Hepatic stellate cell (primary cell): ENCODE results near the gene FOLR1.

ENCODE experiments used
- DNase-seq: peaks from one replicate; pipeline ENCODE4 v3.0.0; 2011; ENCODE audit warnings: low spot score

FOLR1 gene

GRCh38 chr11:72235351-72236057, 43.6 kb downstream of the FOLR1 start:
- DNase-seq: no peak

- no peak for DNase-seq
Measured at GRCh38 chr11:72236083-72236697, 44.2 kb downstream of the FOLR1 start.

- DNase-seq: no peak
Measured at GRCh38 chr11:72236774-72237111, 44.8 kb downstream of the FOLR1 start.

- DNase-seq: no peak
Measured at GRCh38 chr11:72237112-72237931, 45.4 kb downstream of the FOLR1 start.

GRCh38 chr11:72238040-72238450, 46.1 kb downstream of the FOLR1 start:
- DNase-seq: peak; percentile 91

GRCh38 chr11:72238492-72239312, 46.8 kb downstream of the FOLR1 start:
- DNase-seq: no peak

- peak; percentile 87 for DNase-seq
Measured at GRCh38 chr11:72239313-72239848, 47.4 kb downstream of the FOLR1 start.

- DNase-seq: peak; percentile 69
Measured at GRCh38 chr11:72239849-72240460, 48.0 kb downstream of the FOLR1 start.

GRCh38 chr11:72240461-72241290, 48.7 kb downstream of the FOLR1 start:
- DNase-seq: no peak

- DNase-seq: no peak
Measured at GRCh38 chr11:72241291-72241781, 49.4 kb downstream of the FOLR1 start.

- no peak for DNase-seq
Measured at GRCh38 chr11:72242141-72242540, 50.2 kb downstream of the FOLR1 start.

- no peak for DNase-seq
Measured at GRCh38 chr11:72243173-72244059, 51.5 kb downstream of the FOLR1 start.

GRCh38 chr11:72244060-72244360, 52.1 kb downstream of the FOLR1 start, which contains the start of gene PHOX2A:
TSS of gene PHOX2A (minus strand) at chr11:72244176. CDS start at chr11:72244004, 172 bp downstream.
- no peak for DNase-seq

GRCh38 chr11:72244361-72245262, 52.7 kb downstream of the FOLR1 start:
- DNase-seq: no peak

GRCh38 chr11:72245263-72245816, 53.4 kb downstream of the FOLR1 start:
- DNase-seq: no peak
